ENCODE data around the gene LMX1A. TPM values are rescaled to one million over a fixed set of nuclear protein-coding genes. Genes with fewer than 3 reads are reported as not detected.

LMX1A gene
- total RNA-seq, 1 experiment from 2014 or later = not detected

DNA sequence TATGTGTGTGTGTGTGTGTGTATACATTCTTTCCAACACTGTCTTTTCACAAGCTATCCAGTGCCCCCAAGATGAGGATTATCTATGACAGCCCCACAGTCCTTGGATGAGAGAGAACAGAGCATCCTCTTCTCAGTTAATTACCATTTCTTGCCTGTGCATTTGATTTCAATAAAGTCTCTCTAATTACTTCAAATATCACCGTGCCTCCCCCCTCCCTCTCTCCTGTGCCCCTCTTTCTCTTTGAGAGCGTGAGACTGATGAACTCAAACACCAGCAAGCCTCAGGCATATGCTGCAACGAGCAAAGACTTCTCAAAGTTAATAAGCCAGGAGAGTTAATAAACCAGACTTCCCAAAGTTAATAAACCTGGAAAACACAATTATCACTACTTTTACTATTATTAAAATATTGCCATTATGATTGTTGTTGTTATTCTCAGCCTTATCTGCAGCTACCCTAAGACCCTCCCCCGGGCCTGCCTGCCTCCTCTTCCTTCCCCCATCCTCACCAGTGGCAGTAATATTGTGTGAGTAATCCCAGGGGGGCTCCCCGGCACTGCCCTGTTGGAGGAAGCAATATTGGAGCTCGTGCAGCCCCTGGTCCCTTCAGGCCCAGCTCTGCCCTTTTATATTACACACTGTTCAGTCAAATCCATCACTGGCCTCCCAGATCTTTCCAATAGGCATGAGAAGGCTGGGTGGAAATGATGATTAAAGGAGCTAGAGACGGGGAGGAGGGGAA, 30.9 kb downstream of the LMX1A start:
- no peak for DNase-seq (ENCODE audit: low spot score)

DNA sequence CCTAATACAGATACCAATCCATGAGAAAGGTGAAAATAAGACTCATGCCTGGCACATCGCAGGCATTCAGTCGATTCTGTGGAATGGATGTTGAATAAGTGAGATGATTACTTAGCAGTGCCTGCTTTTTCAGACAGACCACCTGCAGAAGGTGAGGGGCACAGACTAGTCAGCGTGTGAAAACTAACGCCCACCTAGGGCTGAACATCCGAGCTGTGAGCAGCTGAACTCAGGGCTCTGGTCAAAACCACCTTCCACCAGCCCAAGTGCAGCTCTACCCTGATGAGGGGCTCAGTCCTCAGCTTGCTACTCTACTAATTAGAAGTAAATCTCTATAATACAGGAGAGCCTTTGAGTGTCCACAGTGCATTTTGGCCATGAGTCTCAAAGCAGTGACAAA, 32.5 kb downstream of the LMX1A start:
- DNase-seq (ENCODE audit: low spot score) = no peak

DNA sequence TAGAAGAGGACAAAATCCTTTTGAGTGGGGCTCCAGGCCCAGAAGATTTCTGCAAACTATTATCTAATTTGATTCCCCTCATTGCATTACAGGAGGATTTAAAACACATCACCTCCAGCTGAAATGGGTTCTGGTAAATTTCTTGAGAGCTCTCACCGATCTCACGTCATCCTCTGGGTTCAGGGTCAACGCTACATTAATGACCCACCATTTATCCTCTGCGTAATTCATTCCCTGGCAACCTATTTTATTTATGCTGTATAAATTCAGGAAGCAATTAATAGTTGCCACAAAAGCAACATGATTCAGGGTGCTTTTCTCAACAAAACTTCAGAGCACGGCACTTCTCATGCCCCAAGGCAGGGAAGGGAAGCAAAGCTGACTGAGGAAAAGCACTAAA, 38.9 kb downstream of the LMX1A start:
- DNase-seq (ENCODE audit: low spot score) = no peak

DNA sequence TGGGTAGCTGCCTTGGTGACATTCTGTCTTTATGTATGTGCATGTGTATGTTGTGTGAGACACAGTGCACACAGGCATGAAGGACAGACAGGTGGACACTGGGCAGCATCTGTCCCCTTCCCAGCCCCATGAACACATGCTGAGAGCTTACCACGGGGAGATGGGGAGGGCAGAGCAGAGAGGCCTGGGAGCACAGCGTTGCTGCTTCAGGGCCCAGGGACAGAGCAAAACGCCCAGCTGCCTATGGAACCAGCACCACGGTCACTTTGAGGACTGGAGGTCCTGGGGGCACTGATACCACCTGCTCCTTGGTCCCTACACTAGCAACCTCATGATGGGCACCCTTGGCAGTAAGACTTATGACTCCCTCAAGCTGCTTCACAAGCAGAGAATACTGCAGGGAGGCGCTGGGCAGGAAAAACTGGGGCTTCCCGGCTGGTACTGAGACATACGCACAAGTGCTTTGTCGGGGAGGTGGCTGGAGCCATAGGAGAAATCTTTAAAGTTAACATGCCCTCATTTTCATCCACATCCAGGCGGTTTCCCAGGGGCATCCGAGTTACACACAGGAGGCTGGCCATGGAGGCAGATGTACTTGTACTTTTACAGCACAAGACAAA, 40.3 kb downstream of the LMX1A start:
- no peak for DNase-seq (ENCODE audit: low spot score)

DNA sequence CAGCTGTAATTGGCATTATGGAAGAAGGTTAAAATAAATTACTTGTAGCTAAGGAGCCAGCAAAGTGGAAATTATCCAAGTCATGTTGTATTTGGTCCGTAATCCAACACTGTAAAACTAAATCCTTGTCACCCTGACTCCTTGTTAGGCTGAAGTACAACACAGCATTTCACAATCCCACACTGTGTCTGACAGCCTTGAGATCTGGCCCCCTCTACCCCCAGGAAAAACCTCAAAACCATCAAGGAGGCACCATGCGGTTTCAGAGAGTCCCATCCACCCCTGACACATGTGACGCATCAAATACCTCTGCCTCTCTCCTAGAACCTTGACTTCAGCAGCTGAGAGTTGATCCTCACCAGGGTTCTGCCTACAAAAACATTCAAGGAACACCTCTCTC, 41.0 kb downstream of the LMX1A start:
- DNase-seq (ENCODE audit: low spot score) = no peak

DNA sequence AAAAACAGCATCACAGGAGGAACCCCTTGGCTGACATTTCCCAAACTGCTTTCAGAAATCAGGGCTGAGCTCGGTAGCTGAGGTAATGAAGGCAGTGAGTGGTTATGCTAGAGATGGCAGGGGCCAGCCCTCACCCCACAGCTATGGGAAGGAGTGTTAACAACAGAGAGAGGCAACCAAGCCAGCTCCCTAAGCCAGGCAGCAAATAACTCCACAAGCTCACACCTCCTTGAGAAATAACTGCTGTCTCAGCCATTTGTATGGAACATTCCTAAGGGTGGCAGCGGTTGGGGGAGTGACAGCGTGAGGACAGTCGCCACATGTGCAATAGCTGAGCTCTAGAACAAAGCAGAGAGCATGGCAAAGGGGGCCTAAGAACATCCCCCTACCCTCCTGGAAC, 42.6 kb downstream of the LMX1A start:
- no peak for DNase-seq (ENCODE audit: low spot score)

DNA sequence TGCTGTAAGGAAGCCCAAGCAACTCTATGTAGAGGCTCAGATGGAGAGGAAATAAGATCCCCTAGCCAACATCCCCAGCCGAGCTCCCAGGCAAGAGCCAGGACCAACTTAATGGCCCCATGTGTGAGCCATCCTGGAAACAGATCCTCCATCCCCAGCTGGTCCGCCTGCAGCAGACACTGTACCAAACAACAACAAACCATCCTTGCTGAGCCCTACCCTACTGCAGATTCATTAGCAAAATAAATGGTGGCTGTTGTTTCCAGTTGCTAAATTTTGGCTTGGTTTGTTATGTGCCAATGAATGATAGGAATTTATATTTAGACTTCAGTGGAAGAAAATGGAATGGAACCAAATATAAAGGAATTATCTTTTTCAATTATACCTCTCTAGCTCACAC, 43.9 kb downstream of the LMX1A start:
- DNase-seq (ENCODE audit: low spot score) = no peak

DNA sequence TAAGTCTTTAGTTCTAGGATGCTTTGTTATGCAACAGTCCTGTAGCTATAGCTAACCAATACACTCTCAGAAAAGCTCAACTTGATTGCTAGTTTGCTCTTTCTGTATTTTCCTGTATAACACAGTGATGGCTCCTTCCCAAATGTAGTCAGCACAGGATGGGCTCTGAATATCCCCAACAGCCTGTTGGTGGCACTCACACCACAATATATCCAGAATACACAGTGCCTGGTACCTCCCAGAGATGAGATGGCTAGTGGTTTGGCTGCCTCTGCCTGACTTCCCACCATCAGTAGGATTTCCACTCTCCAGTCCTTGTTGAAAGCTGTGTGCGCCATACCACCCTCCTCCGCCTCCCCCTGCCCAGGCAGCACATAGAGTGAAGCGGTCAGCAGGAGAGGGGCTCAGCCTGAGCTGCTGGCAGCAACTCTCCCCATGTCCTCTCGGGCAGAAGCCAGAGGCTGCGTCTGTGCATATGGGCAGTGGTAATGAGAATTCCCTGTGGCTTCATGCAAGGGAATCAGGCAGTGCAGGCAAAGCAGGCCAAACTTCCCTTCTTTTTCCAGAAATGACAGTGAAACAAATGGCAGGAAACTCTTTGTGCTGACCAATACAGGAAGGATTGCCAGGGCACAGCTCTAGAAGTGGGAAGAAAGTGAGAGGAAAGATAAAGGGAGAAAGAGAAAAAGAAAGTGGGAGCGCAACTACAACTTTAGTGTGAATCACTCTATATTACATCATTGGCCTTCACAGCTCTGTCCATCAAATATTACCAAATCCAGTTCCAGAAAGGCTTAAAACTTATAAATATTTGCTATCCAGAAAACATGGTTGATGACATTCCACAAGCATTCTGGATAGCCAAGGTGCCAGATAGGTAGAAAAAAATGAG, 49.7 kb downstream of the LMX1A start:
- no peak for DNase-seq (ENCODE audit: low spot score)

DNA sequence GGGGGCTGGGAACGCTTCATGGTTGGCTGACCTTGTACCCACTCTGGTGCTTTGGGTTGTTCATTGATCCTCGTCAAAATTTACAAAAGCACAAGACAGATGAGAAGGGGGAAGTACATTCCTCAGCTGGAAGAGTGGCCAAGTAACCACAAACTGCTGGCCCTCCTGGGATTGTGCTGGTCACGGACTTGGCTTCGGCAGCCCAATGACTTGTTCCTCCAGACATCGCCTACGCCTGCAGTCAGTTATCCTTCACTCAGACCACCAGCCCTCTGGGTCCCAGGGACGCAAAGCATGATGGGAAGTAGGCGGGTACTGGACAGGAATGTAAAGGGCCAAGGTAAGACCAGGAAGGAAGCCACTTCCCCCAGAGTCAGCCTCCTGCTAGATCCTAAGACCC, 53.1 kb downstream of the LMX1A start:
- no peak for DNase-seq (ENCODE audit: low spot score)

DNA sequence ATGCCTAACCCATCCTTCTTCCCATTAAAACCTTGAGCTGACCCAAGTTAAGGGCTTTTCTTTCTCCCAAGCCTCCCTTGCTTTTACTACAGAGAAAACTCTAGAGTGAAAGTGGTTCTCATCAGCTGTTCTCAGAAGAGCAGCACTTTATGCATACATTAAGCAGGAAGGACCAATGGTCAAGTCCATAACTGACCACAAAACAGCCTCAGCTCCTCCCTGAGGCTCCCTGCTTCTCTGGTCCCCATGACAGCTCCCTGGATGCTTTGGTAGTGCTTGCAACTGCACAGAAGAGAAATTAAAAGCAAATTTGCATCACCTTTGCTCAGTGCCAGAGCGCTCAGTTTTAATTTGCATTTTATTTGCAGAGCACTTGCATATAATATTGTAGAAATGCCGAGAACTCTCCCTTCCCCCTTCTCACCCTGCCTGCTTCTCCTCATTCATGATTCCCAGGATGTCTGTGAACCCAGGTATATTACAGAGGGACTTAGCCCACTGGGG, 56.1 kb downstream of the LMX1A start:
- DNase-seq (ENCODE audit: low spot score) = no peak

DNA sequence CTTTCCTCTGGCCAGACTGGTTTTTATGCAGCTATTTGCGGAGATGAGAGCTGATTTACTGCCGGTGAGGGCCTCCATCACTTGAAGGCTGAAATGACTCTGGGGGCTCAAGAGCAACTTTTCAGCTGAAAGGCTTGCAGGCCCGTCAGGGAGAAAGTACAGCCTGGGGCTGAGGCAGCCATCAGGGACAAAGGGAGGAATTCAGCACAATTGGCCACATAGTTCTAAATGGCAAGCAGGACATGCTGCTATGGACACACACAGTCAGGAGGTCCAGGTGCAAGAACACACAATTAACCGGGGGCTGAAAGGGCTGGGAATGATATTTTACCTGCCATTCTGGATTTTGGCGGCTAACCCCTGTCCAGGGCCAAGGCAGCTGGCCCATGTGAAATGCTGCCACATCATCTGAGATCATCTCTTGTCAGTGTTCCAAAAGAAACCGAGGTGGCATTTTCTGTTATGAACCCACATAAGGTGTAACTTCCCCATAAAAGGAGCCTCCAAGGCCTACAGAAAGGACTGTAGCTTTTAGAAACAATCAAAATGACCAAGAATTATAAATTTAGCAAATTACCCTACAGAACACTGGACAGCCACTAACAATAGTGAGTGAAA, 58.2 kb downstream of the LMX1A start:
- DNase-seq (ENCODE audit: low spot score) = no peak

DNA sequence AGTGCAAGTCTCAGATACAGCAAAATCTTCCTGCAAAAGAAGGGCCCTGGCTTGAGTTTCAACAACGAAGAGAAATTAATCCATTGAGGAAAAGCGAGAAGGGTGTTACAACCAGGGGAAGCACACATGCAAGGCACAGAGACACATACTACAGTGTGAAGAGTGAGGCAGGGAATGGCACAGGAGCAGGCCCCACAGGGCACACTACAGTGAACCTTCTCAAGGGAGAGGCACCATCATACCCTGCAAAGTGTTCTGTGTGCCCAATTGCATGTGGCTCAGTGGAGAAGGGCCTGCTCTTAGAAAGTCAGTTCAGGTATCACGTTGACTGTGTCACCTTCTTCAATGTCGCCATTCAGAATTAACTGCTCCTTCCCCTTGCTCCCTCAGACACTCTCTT, 60.3 kb downstream of the LMX1A start:
- no peak for DNase-seq (ENCODE audit: low spot score)

DNA sequence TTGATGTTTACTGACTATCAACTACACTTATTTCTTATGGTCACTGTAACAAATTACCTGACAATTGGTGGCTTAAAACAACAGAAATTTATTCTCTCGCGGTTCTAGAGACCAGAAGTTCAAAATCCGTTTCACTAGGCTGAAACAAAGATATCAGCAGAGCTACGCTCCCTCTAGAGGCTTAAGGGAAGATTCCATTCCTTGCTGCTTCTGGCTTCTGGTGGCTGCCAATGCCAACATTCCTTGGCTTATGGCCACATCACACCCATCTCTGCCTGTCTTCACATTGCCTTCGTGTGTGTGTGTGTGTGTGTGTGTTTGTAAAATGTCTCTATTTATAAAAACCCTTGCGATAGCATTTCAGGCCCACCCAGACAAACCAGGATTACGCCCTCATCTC, 66.4 kb downstream of the LMX1A start:
- no peak for DNase-seq (ENCODE audit: low spot score)

DNA sequence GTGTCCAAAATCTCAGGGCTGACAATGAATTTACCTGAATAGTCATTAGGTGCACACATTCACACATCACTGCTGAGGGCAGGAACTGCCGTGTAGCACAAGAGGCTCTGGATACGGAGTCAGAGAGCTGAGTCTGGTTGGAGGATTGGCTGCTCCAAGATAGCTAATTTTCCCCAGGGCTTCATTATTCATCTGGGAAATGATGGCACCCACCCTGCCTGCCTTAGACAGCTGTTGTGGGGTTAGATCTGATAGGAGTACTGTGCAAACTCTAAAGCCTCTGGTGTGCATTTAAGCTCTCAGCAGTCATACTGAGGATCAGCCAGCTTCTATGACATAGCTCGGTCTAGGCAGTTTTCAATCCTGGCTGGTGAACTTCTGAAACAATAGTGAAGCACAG, 67.0 kb downstream of the LMX1A start:
- no peak for DNase-seq (ENCODE audit: low spot score)

DNA sequence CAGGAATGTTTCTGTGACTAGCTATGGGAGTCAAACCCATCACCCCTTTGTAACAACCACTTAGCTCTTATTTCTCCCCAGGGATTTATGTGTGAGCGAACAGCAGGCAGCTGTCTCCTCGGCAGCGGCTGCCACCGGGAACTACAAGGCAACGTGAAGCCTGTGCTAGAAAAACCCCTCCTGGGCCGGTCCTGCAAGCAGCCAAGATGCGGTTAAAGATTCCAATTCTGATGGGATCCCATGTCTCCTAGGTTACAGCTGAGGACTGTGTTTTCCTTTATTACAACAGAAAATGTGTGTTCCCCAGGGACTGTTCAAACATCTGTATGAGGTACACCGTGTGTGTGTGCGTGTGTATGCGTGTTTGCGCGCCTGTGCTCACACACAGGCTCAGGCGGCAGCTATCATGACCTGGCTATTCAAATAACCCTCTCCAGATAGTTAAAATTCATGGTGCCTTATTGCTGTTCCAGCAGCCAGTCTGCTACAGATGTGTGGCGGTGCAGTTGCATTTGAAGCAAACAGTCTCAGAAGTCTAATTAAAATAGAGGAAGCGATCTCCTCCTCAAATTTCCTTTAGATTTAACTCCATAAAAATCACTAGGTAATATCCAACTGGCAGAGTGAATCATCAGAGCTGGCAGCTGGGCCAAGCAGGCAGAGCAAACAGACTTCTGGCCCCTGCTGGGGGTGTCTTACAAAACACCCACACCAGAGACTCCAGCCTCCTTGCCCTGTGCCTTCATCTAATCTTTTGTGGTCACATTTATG, 68.0 kb downstream of the LMX1A start:
- no peak for DNase-seq (ENCODE audit: low spot score)

DNA sequence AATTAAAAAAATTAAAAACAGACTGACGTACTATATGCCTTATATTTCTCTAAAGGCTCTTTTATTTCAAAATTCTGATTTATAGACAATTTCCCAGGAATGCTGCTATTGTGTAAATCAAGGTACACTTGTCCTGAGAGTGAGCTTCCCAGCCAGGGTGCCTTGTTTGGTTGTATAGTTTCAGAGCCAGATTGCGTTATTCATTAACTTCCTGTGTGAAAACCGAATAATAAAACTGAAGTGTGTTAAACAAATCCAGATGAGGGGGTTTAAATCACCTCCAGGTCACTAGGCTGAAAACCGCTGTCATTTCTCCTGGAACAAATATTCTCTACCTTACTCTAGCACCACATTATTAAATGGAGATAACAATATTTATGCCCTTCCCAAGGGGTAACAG, 68.7 kb downstream of the LMX1A start:
- no peak for DNase-seq (ENCODE audit: low spot score)

DNA sequence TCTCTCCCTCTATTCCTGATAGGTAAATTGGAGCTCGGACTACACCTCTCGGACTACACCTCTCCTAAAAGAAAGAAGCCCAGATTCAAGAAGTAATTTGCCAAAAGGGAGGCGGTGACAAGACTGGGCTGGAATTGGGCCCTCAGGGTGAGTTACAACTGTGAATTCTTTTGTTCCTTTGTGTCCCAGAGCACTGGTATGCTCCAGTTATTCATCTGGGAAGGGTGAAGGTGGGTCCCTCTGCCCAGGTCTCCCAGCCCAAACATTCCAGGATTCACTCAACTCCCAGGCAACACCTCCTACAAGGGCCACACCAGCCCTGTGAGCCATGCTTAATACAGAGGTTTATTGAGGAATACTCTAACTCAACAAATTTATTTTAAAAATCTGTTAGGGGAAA, 69.2 kb downstream of the LMX1A start:
- DNase-seq (ENCODE audit: low spot score) = no peak

DNA sequence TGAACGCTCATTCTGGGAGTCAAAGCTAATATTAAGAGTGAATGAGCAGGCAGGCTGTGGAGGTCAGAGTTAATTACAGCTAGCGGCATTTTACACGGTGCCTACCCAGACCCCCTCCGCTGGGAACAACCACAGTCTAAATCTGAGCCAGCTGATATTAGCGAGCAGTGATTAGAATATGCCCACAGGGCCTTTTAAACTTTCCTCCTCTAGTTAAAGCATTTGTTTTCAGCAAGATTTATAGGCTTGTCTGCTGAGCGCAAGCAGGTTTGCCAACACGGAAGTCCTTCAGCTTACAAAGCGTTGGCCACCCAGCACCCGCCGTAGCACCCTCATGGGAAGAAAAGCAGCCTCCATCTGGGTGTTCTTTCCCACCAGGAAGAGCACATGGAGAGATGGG, 72.1 kb downstream of the LMX1A start:
- no peak for DNase-seq (ENCODE audit: low spot score)

DNA sequence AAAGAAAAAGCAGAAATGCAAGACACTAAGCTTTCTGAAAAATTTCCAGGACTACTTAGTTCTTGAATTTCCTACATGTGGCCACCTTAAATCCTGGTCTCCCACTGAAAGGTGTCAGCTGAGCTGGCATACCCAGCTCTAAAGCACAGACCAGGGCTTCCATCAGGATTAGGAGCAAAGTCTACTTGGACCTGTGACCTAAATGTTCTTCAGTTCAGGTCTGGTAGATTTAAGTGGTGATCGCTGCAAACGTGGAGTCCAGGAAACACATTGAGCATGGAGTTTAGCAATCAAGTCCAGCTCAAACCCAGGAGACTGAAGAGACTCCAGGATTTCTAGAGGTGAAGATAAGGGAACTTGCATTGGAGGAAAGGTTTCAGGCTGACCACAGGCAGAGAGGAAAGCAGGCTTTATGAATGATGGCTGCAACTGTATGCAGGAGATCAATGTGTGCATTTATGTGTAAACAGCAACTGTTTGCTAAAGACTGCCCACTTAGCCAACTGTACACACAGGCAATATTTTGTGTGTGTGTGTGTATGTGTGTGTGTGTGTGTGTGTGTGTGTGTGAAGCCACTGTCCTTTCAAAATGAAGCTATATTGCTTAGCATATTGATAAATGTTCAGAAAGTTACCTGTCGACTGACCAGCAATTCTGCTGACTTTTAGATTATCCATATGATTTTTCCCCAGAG, 75.2 kb downstream of the LMX1A start:
- DNase-seq (ENCODE audit: low spot score) = no peak

DNA sequence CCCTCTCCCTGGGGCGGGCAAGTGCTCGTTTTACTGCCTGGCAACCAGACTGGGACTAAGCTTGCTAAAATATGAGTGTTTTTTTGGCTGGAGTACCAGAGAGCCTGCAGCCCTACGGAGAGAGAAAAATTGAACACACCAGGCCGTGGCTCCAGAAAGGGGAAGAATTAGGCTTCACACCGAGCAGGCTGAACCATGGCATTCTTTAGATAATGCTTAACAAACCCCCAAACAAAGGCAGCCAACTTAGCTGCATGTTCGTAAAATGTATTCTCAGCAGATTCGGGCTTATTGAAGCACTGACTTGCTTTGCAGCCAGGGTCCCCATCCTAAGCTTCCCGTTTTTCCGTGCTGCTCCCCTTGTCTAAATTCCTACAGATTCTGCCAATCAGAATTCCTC, 76.6 kb downstream of the LMX1A start:
- no peak for DNase-seq (ENCODE audit: low spot score)

DNA sequence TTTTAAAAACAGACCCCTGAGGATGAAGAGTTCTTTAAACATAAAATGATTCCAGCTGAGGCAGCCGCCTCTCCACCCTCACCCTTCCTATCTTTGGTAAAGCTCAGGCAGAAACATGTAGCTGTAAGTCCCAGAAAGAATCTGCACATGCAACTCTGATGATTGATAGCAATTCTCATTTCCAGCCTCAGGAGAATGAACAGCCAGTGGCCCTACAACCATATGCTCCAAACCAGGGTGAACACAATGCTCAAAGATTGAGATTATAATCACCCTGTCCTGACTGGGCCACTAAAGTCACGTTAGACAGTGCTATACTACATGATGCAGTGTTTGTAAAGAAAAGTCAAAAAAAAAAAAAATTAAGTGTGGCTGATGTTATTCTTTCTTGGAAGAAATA, 80.2 kb downstream of the LMX1A start:
- DNase-seq (ENCODE audit: low spot score) = no peak

All from A172 (cell line).